OCI-LY1 (cell line): ENCODE results near the gene SLC9A1.

Experiments used
- CTCF ChIP-seq: fragments of 200-600 bp; sonication (generic), shearing (Covaris generic); IDR thresholded peaks from 2 replicates; pipeline ENCODE4 v1.5.1; 2017; ENCODE audit warnings: mild to moderate bottlenecking, antibody characterized with exemption, low read length, moderate library complexity, mixed read lengths
- EZH2 ChIP-seq: fragments of 200-600 bp; sonication (generic), shearing (Covaris generic); IDR thresholded peaks from 2 replicates; pipeline ENCODE4 v1.8.0; 2017; ENCODE audit warnings: borderline replicate concordance, mixed run types, mild to moderate bottlenecking, antibody characterized with exemption, low read length, moderate library complexity, mixed read lengths

DNA sequence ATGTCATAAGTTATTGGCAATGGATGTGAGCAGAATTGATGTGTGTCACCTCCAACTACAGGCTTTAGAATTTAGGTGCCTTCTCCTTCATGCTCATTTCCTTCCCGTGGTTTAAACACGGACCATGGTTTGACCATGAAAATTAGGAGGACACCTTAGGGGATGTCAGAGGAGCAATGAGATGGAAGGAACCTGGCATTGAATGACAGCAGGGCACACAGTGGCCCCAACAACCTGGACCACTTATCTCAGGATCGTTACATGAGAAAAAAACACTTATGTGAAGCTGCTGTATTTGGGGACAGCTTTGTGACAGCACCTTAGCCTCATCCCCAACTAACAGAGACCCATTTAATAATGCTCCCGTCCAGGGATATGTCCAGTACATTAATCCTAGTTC is 70.8 kb downstream of the SLC9A1 start:
- TF ChIP-seq CTCF: no peak
- no peak for TF ChIP-seq EZH2
